K562 (cell line): Measurements from ENCODE around the gene BAIAP3. TPM values are rescaled to one million over a fixed set of nuclear protein-coding genes. Genes with fewer than 3 reads are reported as not detected.

ENCODE experiments used
- ATAC-seq: fragments of 200-7000 bp; cut with Tn5 transposase; 3 replicates; pipeline ENCODE4 v1.9.1; 2020; ENCODE audit warnings: moderate library complexity
- BruUV-seq: library from RNA; stranded (reverse); fragments of 400-500 nt; replicated peaks from 2 replicates; lab custom pipeline; 2021; lab: Mats Ljungman, UMichigan
- CTCF ChIA-PET: fragments of 300-600 bp; formaldehyde crosslinking; extraction: SDS; loops from one replicate; lab custom pipeline; 2021; ENCODE audit warnings: low intra/inter-chr PET ratio; lab: Yijun Ruan, JAX
- POLR2A ChIA-PET: fragments of 300-600, 350-650 bp; sonication (Branson Sonifier 250); formaldehyde crosslinking; extraction: SDS; loops from one replicate; lab custom pipeline; 2021; ENCODE audit warnings: antibody characterized with exemption, inconsistent platforms; lab: Yijun Ruan, JAX
- DNase-seq, 4 experiments: peaks; one replicate each; pipeline versions ENCODE4 v3.0.0 to v3.0.0-alpha.2; 2011 to 2018; ENCODE audit warnings: low spot score in 3 of 4, mixed read lengths in 3 of 4; ENCODE audit errors: extremely low read depth in 1 of 4
- FAIRE-seq: peaks from 2 replicates; lab custom pipeline; 2011; peaks lifted over from hg19 to GRCh38; lab: Jason Lieb, UNC
- H2AFZ ChIP-seq: 2 replicates; pipeline ENCODE4 v1.6.0; 2011; ENCODE audit warnings: low read depth, low read length, control low read depth, inconsistent platforms
- H3K27ac ChIP-seq: fragments of 200-600 bp; 3 replicates; pipeline ENCODE4 v1.8.0; 2011; ENCODE audit warnings: low read depth, mild to moderate bottlenecking, control low read depth, inconsistent platforms, low read length, moderate library complexity, mixed read lengths; ENCODE audit errors: extremely low read depth
- H3K27me3 ChIP-seq, 2 experiments: fragments of 300-600 bp in 1 of 2; 2 replicates in 1 of 2; 3 replicates in 1 of 2; pipeline versions ENCODE4 v1.6.0 to v1.8.0; 2011; ENCODE audit warnings: inconsistent platforms in 2 of 2, low read length in 2 of 2, mild to moderate bottlenecking in 1 of 2, mixed read lengths in 1 of 2, moderate library complexity in 1 of 2; ENCODE audit not compliant: control insufficient read depth in 2 of 2, insufficient read depth in 2 of 2
- H3K36me3 ChIP-seq: fragments of 300-600 bp; 3 replicates; pipeline ENCODE4 v1.8.0; 2011; ENCODE audit warnings: mild to moderate bottlenecking, low read length, inconsistent platforms; ENCODE audit not compliant: control insufficient read depth, insufficient read depth
- H3K4me1 ChIP-seq, 2 experiments: fragments of 200-600 bp in 1 of 2; replicated peaks in 1 of 2; 2 replicates in 1 of 2; 3 replicates in 1 of 2; pipeline versions ENCODE4 v1.5.1 to v1.8.0; 2011; ENCODE audit warnings: inconsistent platforms in 2 of 2, low read length in 2 of 2, mild to moderate bottlenecking in 1 of 2, mixed read lengths in 1 of 2, moderate library complexity in 1 of 2; ENCODE audit not compliant: control insufficient read depth in 2 of 2, insufficient read depth in 2 of 2
- H3K4me2 ChIP-seq: 2 replicates; pipeline ENCODE4 v1.6.1; 2011; ENCODE audit warnings: low read length, control low read depth, inconsistent platforms, mixed read lengths; ENCODE audit not compliant: insufficient read depth
- H3K4me3 ChIP-seq: fragments of 200-600 bp; sonication (generic), shearing (Covaris generic); 2 replicates; pipeline ENCODE4 v1.5.1; 2016; ENCODE audit warnings: control low read depth, inconsistent platforms
- H3K79me2 ChIP-seq: fragments of 200-600 bp; 3 replicates; pipeline ENCODE4 v1.8.0; 2011; ENCODE audit warnings: low read length, inconsistent platforms; ENCODE audit not compliant: control insufficient read depth, insufficient read depth
- H3K9ac ChIP-seq, 2 experiments: 2 replicates each; pipeline versions ENCODE4 v1.6.0 to v1.6.1; 2011; ENCODE audit warnings: low read depth in 2 of 2, low read length in 2 of 2, control low read depth in 1 of 2, inconsistent platforms in 1 of 2, mild to moderate bottlenecking in 1 of 2, mixed read lengths in 1 of 2; ENCODE audit not compliant: insufficient read depth in 1 of 2
- H3K9me1 ChIP-seq: one replicate; pipeline ENCODE4 v1.6.0; 2011; ENCODE audit warnings: inconsistent platforms, mild to moderate bottlenecking, low read length, moderate library complexity; ENCODE audit not compliant: control insufficient read depth, insufficient read depth
- H3K9me3 ChIP-seq: replicated peaks from 2 replicates; pipeline ENCODE4 v1.5.1; 2011; ENCODE audit warnings: low read depth, low read length, inconsistent platforms; ENCODE audit not compliant: control insufficient read depth, insufficient read depth
- H4K20me1 ChIP-seq: replicated peaks from 2 replicates; pipeline ENCODE4 v1.6.1; 2011; ENCODE audit warnings: low read length, inconsistent platforms, mixed read lengths; ENCODE audit not compliant: control insufficient read depth, insufficient read depth
- AFF1 ChIP-seq, 2 experiments: fragments of 450-650 bp; IDR thresholded peaks; 2 replicates each; pipeline ENCODE4 v1.6.1; 2018; ENCODE audit warnings: mild to moderate bottlenecking in 2 of 2, low read depth in 1 of 2; ENCODE audit not compliant: partially characterized antibody in 2 of 2
- HNRNPLL ChIP-seq: fragments of 200-400 bp; formaldehyde crosslinking; IDR thresholded peaks from 2 replicates; pipeline ENCODE4 v1.6.1; 2017; ENCODE audit warnings: low read length, low read depth, mild to moderate bottlenecking; ENCODE audit not compliant: poor library complexity, severe bottlenecking
- POLR2G ChIP-seq: fragments of 200-400 bp; formaldehyde crosslinking; IDR thresholded peaks from 2 replicates; pipeline ENCODE4 v1.6.1; 2017; ENCODE audit warnings: low read depth, mild to moderate bottlenecking, antibody characterized with exemption, low read length, moderate library complexity
- ZBTB7A ChIP-seq: IDR thresholded peaks from 2 replicates; pipeline ENCODE4 v1.6.1; 2011; ENCODE audit warnings: low read depth, mild to moderate bottlenecking, low read length, moderate library complexity, borderline replicate concordance; ENCODE audit not compliant: control insufficient read depth
- WGBS: fragments of 100-300 bp; shearing (Covaris generic); methylation state at CpG from one replicate; pipeline ENCODE4 v1.1.6; 2016; ENCODE audit warnings: low coverage, mixed read lengths; ENCODE audit not compliant: insufficient coverage; ENCODE audit errors: missing lambda C conversion rate; 5-methylcytosine and 5-hydroxymethylcytosine counted together
- in situ Hi-C: fragments of 300-500 bp; cut with MboI; formaldehyde crosslinking; loops from 4 replicates; pipeline ENCODE4 v1.15.0; 2018; ENCODE audit warnings: inconsistent platforms, mixed read lengths
- intact Hi-C: fragments of 100-400 bp; cut with micrococcal nuclease; formaldehyde crosslinking; loops from 2 replicates; pipeline ENCODE4 v1.14.2; 2022
- polyA plus RNA-seq, 8 experiments: library from polyadenylated mRNA; depleted of rRNA in 4 of 8; stranded (reverse) in 5 of 8; unstranded in 3 of 8; fragments of >200 nt; fragmentation: Nextera tagmentation in 2 of 8; fragmentation: Illumina TruSeq in 1 of 8; extraction: Ambion mirVana in 2 of 8; extraction: Trizol in 1 of 8; gene quantifications; 2 replicates each; pipeline versions ENCODE4 v1.2.1 to v1.2.3, GENCODE V29; 2011 to 2014; ENCODE audit warnings: inconsistent platforms in 1 of 8, missing spikeins in 1 of 8
- total RNA-seq, 7 experiments: library from RNA; depleted of rRNA in 6 of 7; stranded (reverse); fragments of >200 nt in 6 of 7; fragmentation: Illumina TruSeq in 2 of 7; extraction: Trizol in 2 of 7; gene quantifications; 2 replicates each; pipeline versions ENCODE4 v1.2.1 to v1.2.3, GENCODE V29; 2011 to 2021; ENCODE audit warnings: low replicate concordance in 1 of 7

Gene BAIAP3
- total and polyA plus RNA-seq, 9 of the 15 experiments (the other 6 are each of a cell fraction or from before 2014, with no cell fraction given): 0.03 to 4.5 (median 0.57) TPM; not detected in 1

GRCh38 chr16:1326391-1326790 lies 7.1 kb upstream of the BAIAP3 start:
- peaks cover 3 to 45% of the 10 kb centered on the region in 2 experiments; a peak in 4 of 5 replicates for H3K4me1 ChIP-seq
- no peak overlapping the region for H3K4me3 ChIP-seq
- in situ Hi-C loops (no loop called here), intact Hi-C loops (no loop called here)
- POLR2A ChIA-PET: interaction anchor here (0.6 to 1.7 kb wide), 6 partner anchors 10 to 217 kb away, joined by 3 to 8 read pairs (median 5); no protein-coding TSS in a partner anchor
- CTCF ChIA-PET: no interaction called here
- ATAC-seq (no peak), DNase-seq (no peak), FAIRE-seq (no peak)
- H3K9me1 ChIP-seq: no peaks in the 10 kb centered on the region
- BruUV-seq: no TSS peak
- 59% methylated on average over 7 of the region's 17 CpGs for WGBS
- H3K9ac ChIP-seq: no peak overlapping the region
- H3K79me2 ChIP-seq: no peaks in the 10 kb centered on the region
- 0 out of 2 replicates have a peak, but pooled peaks cover 4% of the 10 kb centered on the region for H3K9me3 ChIP-seq
- H3K36me3 ChIP-seq: peaks cover 33% of the 10 kb centered on the region; the same call in 2 of the 3 replicates
- H4K20me1 ChIP-seq: no peaks in the 10 kb centered on the region
- H3K4me2 ChIP-seq: no peak overlapping the region
- H3K27ac ChIP-seq: no peak overlapping the region
- H2AFZ ChIP-seq: no peak overlapping the region
- H3K27me3 ChIP-seq: no peaks in the 10 kb centered on the region
- TF ChIP-seq HNRNPLL: no peak
- 0 out of 2 replicates have a peak, but pooled peaks have one; percentile 21 for TF ChIP-seq ZBTB7A

GRCh38 chr16:1326946-1327618 lies 6.4 kb upstream of the BAIAP3 start:
- intact Hi-C loops: no loop called here
- Histone ChIP-seq H3K79me2 (no peaks in the 10 kb centered on the region), H3K27me3 (no peaks in the 10 kb centered on the region), H3K4me1 (peaks cover 9 to 52% of the 10 kb centered on the region in 2 experiments), H3K4me3 (no peak overlapping the region)
- POLR2A ChIA-PET: interaction anchor here (0.6 to 1.7 kb wide), 6 partner anchors 9 to 216 kb away, joined by 3 to 8 read pairs (median 5); no protein-coding TSS in a partner anchor
- no peak for ATAC-seq
- TF ChIP-seq POLR2G (peak; percentile 43), AFF1 (IDR thresholded peaks at IDR 0.05; ENCODE audit: low read depth in 1 of 2, partially characterized antibody in 2 of 2) (no peak)
- TF ChIP-seq, all 486 proteins: peak for 1
- no peak for FAIRE-seq
- Histone ChIP-seq H3K9me1 (no peaks in the 10 kb centered on the region), H4K20me1 (no peaks in the 10 kb centered on the region), H3K4me2 (no peak overlapping the region), H3K9ac (no peak overlapping the region; a peak in 1 of 4 replicates), H3K36me3 (peaks cover 27% of the 10 kb centered on the region; the same call in 1 of the 3 replicates), H3K27ac (no peak overlapping the region), H2AFZ (no peak overlapping the region), H3K9me3 (0 out of 2 replicates have a peak, but pooled peaks cover 4% of the 10 kb centered on the region)
- BruUV-seq: no TSS peak
- 73% methylated on average over 8 of the region's 17 CpGs for WGBS
- in situ Hi-C loops: no loop called here
- CTCF ChIA-PET: no interaction called here
- DNase-seq: no peak
